IMR-90 (cell line): ENCODE measurements around the gene CCDC92. TPM values are rescaled to one million over a fixed set of nuclear protein-coding genes. Genes with fewer than 3 reads are reported as not detected.

Source experiments
- ATAC-seq: fragments of 200-7000 bp; cut with Tn5 transposase; 2 replicates; pipeline ENCODE4 v1.9.1; 2020; ENCODE audit warnings: low read depth, mild to moderate bottlenecking, moderate library complexity
- BruUV-seq: library from RNA; stranded (reverse); fragments of 400-500 nt; replicated peaks from 2 replicates; lab custom pipeline; 2021; lab: Mats Ljungman, UMichigan
- CTCF ChIA-PET: fragments of 300-600 bp; formaldehyde crosslinking; extraction: SDS; loops from one replicate; lab custom pipeline; 2021; ENCODE audit warnings: antibody characterized with exemption; lab: Yijun Ruan, JAX
- POLR2A ChIA-PET: fragments of 300-600 bp; sonication (Branson Sonifier 250); formaldehyde crosslinking; loops from one replicate; lab custom pipeline; 2022; ENCODE audit warnings: antibody characterized with exemption; ENCODE audit not compliant: unreplicated experiment; lab: Charles Lee
- DNase-seq: peaks from one replicate; pipeline ENCODE4 v3.0.0; 2013
- H2AFZ ChIP-seq: replicated peaks from 2 replicates; pipeline ENCODE3; 2013; ENCODE audit warnings: low read length, mild to moderate bottlenecking; ENCODE audit not compliant: poor library complexity
- H2AK5ac ChIP-seq: 2 replicates; pipeline ENCODE4 v1.6.1; 2013; ENCODE audit warnings: low read depth, low read length, inconsistent platforms
- H2AK9ac ChIP-seq: replicated peaks from 2 replicates; pipeline ENCODE3; 2013; ENCODE audit warnings: mild to moderate bottlenecking, low read depth, low read length, moderate library complexity; ENCODE audit not compliant: poor library complexity
- H2BK120ac ChIP-seq: 2 replicates; pipeline ENCODE4 v1.6.1; 2013; ENCODE audit warnings: low read depth, low read length, inconsistent platforms
- H2BK15ac ChIP-seq: 3 replicates; pipeline ENCODE4 v1.6.1; 2013; ENCODE audit warnings: low read depth, low read length, inconsistent platforms
- H2BK20ac ChIP-seq: 2 replicates; pipeline ENCODE4 v1.6.1; 2013; ENCODE audit warnings: low read depth, mild to moderate bottlenecking, inconsistent platforms, low read length, moderate library complexity
- H2BK5ac ChIP-seq: 2 replicates; pipeline ENCODE4 v1.6.1; 2013; ENCODE audit warnings: mild to moderate bottlenecking, low read depth, low read length, inconsistent platforms; ENCODE audit not compliant: poor library complexity, severe bottlenecking
- H3K14ac ChIP-seq: replicated peaks from 2 replicates; pipeline ENCODE4 v1.6.1; 2013; ENCODE audit warnings: low read depth, low read length, inconsistent platforms
- H3K18ac ChIP-seq: 2 replicates; pipeline ENCODE4 v1.6.1; 2013; ENCODE audit warnings: low read depth, low read length, control low read depth
- H3K23ac ChIP-seq: 2 replicates; pipeline ENCODE4 v1.6.1; 2013; ENCODE audit warnings: low read depth, low read length, inconsistent platforms
- H3K27ac ChIP-seq: 2 replicates; pipeline ENCODE4 v1.5.1; 2013; ENCODE audit warnings: mild to moderate bottlenecking, control low read depth, low read length; ENCODE audit not compliant: insufficient read depth
- H3K27me3 ChIP-seq: 2 replicates; pipeline ENCODE4 v1.6.1; 2013; ENCODE audit warnings: low read length; ENCODE audit not compliant: control insufficient read depth, insufficient read depth
- H3K36me3 ChIP-seq: 2 replicates; pipeline ENCODE4 v1.6.1; 2013; ENCODE audit warnings: low read length, mixed read lengths; ENCODE audit not compliant: control insufficient read depth, insufficient read depth
- H3K4ac ChIP-seq: 2 replicates; pipeline ENCODE4 v1.6.1; 2013; ENCODE audit warnings: low read depth, low read length, inconsistent platforms
- H3K4me1 ChIP-seq: 2 replicates; pipeline ENCODE4 v1.6.1; 2013; ENCODE audit warnings: low read length, mixed read lengths; ENCODE audit not compliant: control insufficient read depth, insufficient read depth
- H3K4me2 ChIP-seq: 2 replicates; pipeline ENCODE4 v1.6.1; 2013; ENCODE audit warnings: low read depth, mild to moderate bottlenecking, control low read depth, low read length, moderate library complexity
- H3K4me3 ChIP-seq: 2 replicates; pipeline ENCODE4 v1.5.1; 2013; ENCODE audit warnings: low read depth, mild to moderate bottlenecking, control low read depth, low read length, moderate library complexity; ENCODE audit not compliant: insufficient read depth
- H3K56ac ChIP-seq: 2 replicates; pipeline ENCODE4 v1.6.1; 2013; ENCODE audit warnings: low read length, inconsistent platforms; ENCODE audit not compliant: insufficient read depth; ENCODE audit errors: extremely low read depth
- H3K79me1 ChIP-seq, 2 experiments: 2 replicates each; pipeline ENCODE4 v1.6.1; 2013; ENCODE audit warnings: low read length in 2 of 2, inconsistent platforms in 1 of 2, low read depth in 1 of 2
- H3K9ac ChIP-seq: 2 replicates; pipeline ENCODE4 v1.6.1; 2013; ENCODE audit warnings: low read depth, low read length, control low read depth
- H3K9me1 ChIP-seq: 2 replicates; pipeline ENCODE4 v1.6.1; 2013; ENCODE audit warnings: low read length, inconsistent platforms; ENCODE audit not compliant: insufficient read depth
- H3K9me3 ChIP-seq: 2 replicates; pipeline ENCODE4 v1.6.1; 2013; ENCODE audit warnings: low read length; ENCODE audit not compliant: control insufficient read depth, insufficient read depth
- H4K20me1 ChIP-seq: 2 replicates; pipeline ENCODE4 v1.6.1; 2013; ENCODE audit warnings: low read length, inconsistent platforms; ENCODE audit not compliant: insufficient read depth
- H4K5ac ChIP-seq: 2 replicates; pipeline ENCODE4 v1.6.1; 2013; ENCODE audit warnings: mild to moderate bottlenecking, low read depth, low read length, control low read depth
- H4K8ac ChIP-seq, 2 experiments: 2 replicates each; pipeline ENCODE4 v1.6.1; 2013; ENCODE audit warnings: low read depth in 2 of 2, low read length in 2 of 2, control low read depth in 1 of 2, inconsistent platforms in 1 of 2
- H4K91ac ChIP-seq: 2 replicates; pipeline ENCODE4 v1.6.1; 2013; ENCODE audit warnings: low read depth, low read length, inconsistent platforms; ENCODE audit not compliant: insufficient read depth
- BHLHE40 ChIP-seq: fragments of 150-350 bp; IDR thresholded peaks from 2 replicates; pipeline ENCODE4 v1.6.1; 2016; ENCODE audit warnings: mild to moderate bottlenecking, low read depth, low read length
- CEBPB ChIP-seq: IDR thresholded peaks from 2 replicates; pipeline ENCODE4 v1.6.1; 2012; ENCODE audit warnings: low read depth, low read length, improper control_type of control experiment
- CHD1 ChIP-seq: IDR thresholded peaks from 2 replicates; pipeline ENCODE4 v1.6.1; 2012; ENCODE audit warnings: low read depth, low read length, improper control_type of control experiment
- CTCF ChIP-seq: conservative IDR thresholded peaks from 2 replicates; pipeline ENCODE4 v1.5.1; 2012; ENCODE audit warnings: mild to moderate bottlenecking, low read depth, low read length, improper control_type of control experiment
- ELK1 ChIP-seq: fragments of 150-350 bp; IDR thresholded peaks from 2 replicates; pipeline ENCODE4 v1.6.1; 2016; ENCODE audit warnings: low read depth, mild to moderate bottlenecking, low read length, moderate library complexity, borderline replicate concordance
- FOS ChIP-seq: fragments of 150-350 bp; IDR thresholded peaks from 2 replicates; pipeline ENCODE4 v1.6.1; 2016; ENCODE audit warnings: low read depth, low read length
- MAFK ChIP-seq: IDR thresholded peaks from 2 replicates; pipeline ENCODE4 v1.6.1; 2012; ENCODE audit warnings: low read depth, low read length, improper control_type of control experiment
- MAZ ChIP-seq: IDR thresholded peaks from 2 replicates; pipeline ENCODE4 v1.6.1; 2012; ENCODE audit warnings: low read depth, mild to moderate bottlenecking, low read length, improper control_type of control experiment, moderate library complexity, borderline replicate concordance
- MXI1 ChIP-seq: IDR thresholded peaks from 2 replicates; pipeline ENCODE4 v1.6.1; 2012; ENCODE audit warnings: low read depth, mild to moderate bottlenecking, low read length, moderate library complexity, borderline replicate concordance
- NFE2L2 ChIP-seq: fragments of 150-350 bp; IDR thresholded peaks from 2 replicates; pipeline ENCODE4 v1.6.1; 2016; ENCODE audit warnings: low read depth, mild to moderate bottlenecking, low read length
- POLR2A ChIP-seq: IDR thresholded peaks from 2 replicates; pipeline ENCODE4 v1.6.1; 2012; ENCODE audit warnings: mild to moderate bottlenecking, low read depth, low read length
- RAD21 ChIP-seq: IDR thresholded peaks from 2 replicates; pipeline ENCODE4 v1.6.1; 2012; ENCODE audit warnings: low read length, improper control_type of control experiment
- RCOR1 ChIP-seq: IDR thresholded peaks from 2 replicates; pipeline ENCODE4 v1.6.1; 2012; ENCODE audit warnings: mild to moderate bottlenecking, low read length, improper control_type of control experiment; ENCODE audit not compliant: insufficient replicate concordance
- RFX5 ChIP-seq: IDR thresholded peaks from 2 replicates; pipeline ENCODE4 v1.8.0; 2012; ENCODE audit warnings: low read depth, mild to moderate bottlenecking, low read length, moderate library complexity
- SMC3 ChIP-seq: fragments of 150-350 bp; IDR thresholded peaks from 2 replicates; pipeline ENCODE4 v1.6.1; 2016; ENCODE audit warnings: low read depth, mild to moderate bottlenecking, antibody characterized with exemption, low read length, moderate library complexity
- USF2 ChIP-seq: fragments of 150-350 bp; IDR thresholded peaks from 2 replicates; pipeline ENCODE4 v1.6.1; 2017; ENCODE audit warnings: mild to moderate bottlenecking, antibody characterized with exemption, low read length, low read depth
- WGBS, 2 experiments: methylation state at CpG; one replicate each; pipeline versions ENCODE4 v1.1.5 to v1.1.7; 2013; ENCODE audit warnings: missing lambda C conversion rate in 2 of 2; ENCODE audit not compliant: insufficient read length in 1 of 2; ENCODE audit errors: extremely low coverage in 2 of 2; 5-methylcytosine and 5-hydroxymethylcytosine counted together
- dilution Hi-C: fragments of 300-500 bp; cut with HindIII; formaldehyde crosslinking; loops from one replicate; pipeline ENCODE4 v1.14.3; 2018; ENCODE audit warnings: low sequenced_read_pairs; ENCODE audit not compliant: unreplicated experiment
- in situ Hi-C: fragments of 300-500 bp; cut with MboI; formaldehyde crosslinking; loops from 3 replicates; pipeline ENCODE4 v1.14.3; 2019; ENCODE audit warnings: low sequenced_read_pairs, inconsistent platforms, mixed read lengths
- intact Hi-C: fragments of 100-400 bp; cut with micrococcal nuclease; formaldehyde crosslinking; loops from 2 replicates; pipeline ENCODE4 v1.10.0; 2022
- polyA plus RNA-seq, 3 experiments: library from polyadenylated mRNA; depleted of rRNA; stranded (reverse); fragments of >200 nt; gene quantifications; 2 replicates each; pipeline ENCODE4 v1.2.3, GENCODE V29; 2012; ENCODE audit warnings: low replicate concordance in 1 of 3
- total RNA-seq: library from RNA; depleted of rRNA; stranded (reverse); fragments of >200 nt; gene quantifications from 2 replicates; pipeline ENCODE4 v1.2.3, GENCODE V29; 2012

CCDC92 gene
- total and polyA plus RNA-seq, 2 of the 4 experiments (the other 2 are of a cell fraction): 5.7 to 55.5 TPM

GRCh38 chr12:123942238-123942653 is 30.4 kb downstream of the CCDC92 start:
- POLR2A ChIA-PET: no interaction called here
- H3K14ac ChIP-seq: no peak overlapping the region
- BruUV-seq: no TSS peak
- no peak overlapping the region for H3K56ac ChIP-seq
- peak; percentile 56 for ATAC-seq
- H3K9me1 ChIP-seq: peaks cover 18% of the 10 kb centered on the region; the same call in 1 of the 2 replicates
- peaks cover 47% of the 10 kb centered on the region for H3K36me3 ChIP-seq
- H3K23ac ChIP-seq: 0 out of 2 replicates have a peak overlapping the region, but pooled peaks have one; percentile 35
- H2BK120ac ChIP-seq: peak overlapping the region; percentile 50; the same call in 1 of the 2 replicates
- DNase-seq: peak; percentile 90
- no peak overlapping the region for H2BK15ac ChIP-seq
- no peak overlapping the region for H2AK5ac ChIP-seq
- peak overlapping the region; percentile 69 for H2AFZ ChIP-seq
- H3K9ac ChIP-seq: no peak overlapping the region
- 0 out of 2 replicates have a peak, but pooled peaks have one; percentile 3 for TF ChIP-seq BHLHE40
- TF ChIP-seq ELK1: no peak
- no peak for TF ChIP-seq FOS
- TF ChIP-seq MAFK: no peak
- TF ChIP-seq CEBPB: peak; percentile 68
- TF ChIP-seq NFE2L2: no peak
- TF ChIP-seq MAZ: no peak
- TF ChIP-seq MXI1: 0 out of 2 replicates have a peak, but pooled peaks have one; percentile 27
- no peak for TF ChIP-seq POLR2A
- peak; percentile 50; the same call in 1 of the 2 replicates for TF ChIP-seq RFX5
- TF ChIP-seq SMC3: no peak
- TF ChIP-seq CHD1: no peak
- TF ChIP-seq RCOR1: no peak
- no peak for TF ChIP-seq RAD21
- no peak for TF ChIP-seq USF2
- TF ChIP-seq CTCF: no peak
- no peak overlapping the region for H3K18ac ChIP-seq
- H2BK5ac ChIP-seq: no peak overlapping the region
- CTCF ChIA-PET: interaction anchor here (1.0 kb wide), 1 partner anchor 16 kb away, joined by 4 read pairs; no protein-coding TSS in a partner anchor
- peak overlapping the region; percentile 66 for H2AK9ac ChIP-seq
- peaks cover 7% of the 10 kb centered on the region for H4K20me1 ChIP-seq
- H4K5ac ChIP-seq: no peak overlapping the region
- no peak overlapping the region for H4K91ac ChIP-seq
- peak overlapping the region; percentile 21; the same call in 1 of the 2 replicates for H3K4me2 ChIP-seq
- no peak overlapping the region for H3K4me3 ChIP-seq
- H3K4ac ChIP-seq: peak overlapping the region; percentile 64; the same call in 1 of the 2 replicates
- H3K9me3 ChIP-seq: peaks cover 6% of the 10 kb centered on the region
- H2BK20ac ChIP-seq: no peak overlapping the region
- dilution Hi-C loops: no loop called here
- H3K27me3 ChIP-seq: no peaks in the 10 kb centered on the region
- intact Hi-C loops: no loop called here
- no peak overlapping the region for H4K8ac ChIP-seq
- WGBS, 2 experiments: 59% methylated on average over 3 of the region's 10 CpGs; no CpG with 5 or more reads in 1 of the 2 experiments
- peaks cover 16% of the 10 kb centered on the region for H3K4me1 ChIP-seq
- H3K79me1 ChIP-seq: peaks cover 6 to 35% of the 10 kb centered on the region in 2 experiments; a peak in 3 of 4 replicates
- no peak overlapping the region for H3K27ac ChIP-seq
- in situ Hi-C loops: no loop called here
